HG02885 (cell line): ENCODE results near the gene EXOSC1.
"Not testable (repeated sequence)": the region's sequence is repeated elsewhere in the genome, so short reads cannot be mapped to it uniquely, and the experiment has no call there.

Source experiments
- ATAC-seq: cut with Tn5 transposase; IDR thresholded peaks from one replicate; pipeline ENCODE4 v1.9.1; 2021; ENCODE audit warnings: mild to moderate bottlenecking; ENCODE audit not compliant: unreplicated experiment, poor library complexity

Gene EXOSC1, protein sequence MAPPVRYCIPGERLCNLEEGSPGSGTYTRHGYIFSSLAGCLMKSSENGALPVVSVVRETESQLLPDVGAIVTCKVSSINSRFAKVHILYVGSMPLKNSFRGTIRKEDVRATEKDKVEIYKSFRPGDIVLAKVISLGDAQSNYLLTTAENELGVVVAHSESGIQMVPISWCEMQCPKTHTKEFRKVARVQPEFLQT

DNA sequence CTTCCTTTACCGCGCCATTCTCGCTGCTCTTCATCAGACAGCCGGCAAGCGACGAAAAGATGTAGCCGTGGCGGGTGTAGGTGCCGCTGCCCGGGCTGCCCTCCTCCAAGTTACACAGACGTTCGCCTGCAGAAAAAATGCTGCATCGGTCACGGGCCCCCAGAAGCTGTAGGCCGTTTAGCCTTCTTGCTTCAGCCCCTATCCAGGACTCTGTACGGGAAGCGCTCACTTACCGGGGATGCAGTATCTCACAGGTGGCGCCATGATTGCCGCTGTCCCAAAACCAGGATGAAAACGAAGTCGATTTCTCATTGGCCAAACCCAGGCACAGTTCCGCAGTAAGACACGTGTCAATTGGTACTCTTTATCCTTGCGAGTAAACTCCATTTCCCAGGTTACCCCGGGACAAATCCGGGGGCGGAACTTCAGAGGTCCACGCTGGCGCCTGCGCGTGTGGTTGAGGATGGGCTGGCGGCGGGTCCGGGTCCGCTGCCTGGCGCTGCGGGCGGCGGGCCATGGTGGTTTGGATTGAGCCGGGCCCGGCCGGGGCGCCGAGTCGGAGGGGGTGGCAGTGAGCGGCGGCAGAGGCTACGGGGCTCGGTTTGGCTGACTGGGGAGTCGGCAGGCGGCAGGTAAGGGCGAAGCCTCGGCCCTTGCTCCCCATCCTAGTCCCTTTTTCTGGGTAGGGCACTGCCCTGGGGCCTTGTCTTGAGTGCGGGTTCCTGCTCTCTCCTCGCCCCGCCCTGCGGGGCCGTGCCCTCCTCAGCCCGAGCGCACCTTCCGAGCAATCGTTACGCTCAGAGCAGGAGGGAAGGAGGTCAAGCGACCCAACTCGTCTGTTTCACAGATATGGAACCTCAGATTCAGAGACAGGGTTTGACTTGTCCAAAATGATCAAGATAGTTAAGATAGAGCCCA, at the start of gene EXOSC1, which contains the start of gene ZDHHC16:
Gene EXOSC1, minus strand, starts transcription at position 285 of the 918 bp plus-strand sequence. Its CDS starts 21 bp downstream, at position 264.
Gene ZDHHC16, plus strand, starts transcription at position 454 of the 918 bp plus-strand sequence. CDS start 5,501 bp downstream, outside the sequence.
- ATAC-seq: peak; percentile 95

DNA sequence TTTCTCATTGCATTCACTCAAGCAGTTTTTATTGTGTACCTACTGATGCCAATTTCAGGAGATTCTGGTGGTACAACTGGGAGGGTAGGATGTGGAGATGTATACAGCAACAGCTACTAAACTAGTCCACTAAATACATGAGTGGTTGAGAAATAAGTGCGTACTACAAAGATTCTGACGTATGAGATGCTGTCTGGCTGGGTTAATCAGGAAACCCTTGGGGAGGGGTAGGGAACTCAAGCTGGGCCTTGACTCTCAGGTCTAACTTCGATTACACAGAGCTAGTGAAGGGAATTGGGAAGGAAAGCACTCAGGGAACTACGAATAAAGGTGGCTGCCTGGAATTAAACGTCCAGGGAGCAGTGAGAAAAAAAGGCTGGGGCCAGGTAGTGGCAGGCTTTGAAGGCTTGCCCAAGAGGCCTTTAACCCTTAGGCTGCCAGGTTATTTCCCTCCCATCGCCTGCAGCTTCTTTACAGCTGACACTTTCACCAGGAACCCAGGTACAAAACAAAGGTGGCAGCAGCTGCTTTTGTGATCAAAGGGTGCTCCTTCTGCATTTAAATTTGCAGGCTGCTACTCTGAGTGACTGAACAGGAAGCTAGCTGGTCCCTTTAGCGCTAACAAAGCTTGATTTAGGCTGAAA, 49.2 kb upstream of the EXOSC1 start:
- ATAC-seq: no peak

DNA sequence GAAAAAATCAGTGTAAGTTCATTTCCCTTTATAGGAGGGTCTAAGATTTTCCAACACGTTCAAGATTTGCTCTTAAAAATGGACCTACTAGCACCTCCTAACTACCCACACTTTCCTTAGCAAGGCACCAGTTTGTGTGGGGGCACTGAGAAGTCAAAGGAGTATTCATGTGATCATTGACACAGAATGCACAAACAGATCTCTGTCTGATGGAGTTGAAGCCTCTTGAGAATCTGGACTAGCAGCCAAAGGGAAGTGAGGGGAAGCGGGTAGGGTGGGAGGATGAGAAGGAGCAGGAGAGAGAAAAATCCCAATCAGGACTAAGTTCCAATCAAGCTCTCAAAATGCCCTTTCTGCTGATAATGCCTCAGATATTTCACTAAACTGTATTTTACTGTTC, 48.3 kb upstream of the EXOSC1 start:
- no peak for ATAC-seq

DNA sequence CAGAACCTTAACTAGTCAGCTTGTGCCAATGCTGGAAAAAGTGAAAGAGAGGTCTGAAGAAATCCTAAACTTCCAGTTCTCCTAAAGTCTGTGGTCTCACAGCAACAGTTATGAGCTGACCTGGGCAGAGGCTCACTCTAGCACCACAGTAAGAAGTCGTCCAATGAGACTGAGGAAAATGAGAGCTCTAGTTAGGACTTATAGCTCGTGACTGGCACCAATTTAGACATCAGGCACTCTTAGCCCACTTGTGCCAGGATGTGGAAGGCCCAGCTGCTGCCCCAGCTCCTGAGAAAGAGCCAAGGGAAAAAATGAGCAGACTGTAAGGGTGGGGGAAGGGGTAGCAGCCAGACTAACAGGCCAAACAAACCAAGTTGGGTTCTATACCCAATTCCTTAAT, 44.8 kb upstream of the EXOSC1 start:
- no peak for ATAC-seq

DNA sequence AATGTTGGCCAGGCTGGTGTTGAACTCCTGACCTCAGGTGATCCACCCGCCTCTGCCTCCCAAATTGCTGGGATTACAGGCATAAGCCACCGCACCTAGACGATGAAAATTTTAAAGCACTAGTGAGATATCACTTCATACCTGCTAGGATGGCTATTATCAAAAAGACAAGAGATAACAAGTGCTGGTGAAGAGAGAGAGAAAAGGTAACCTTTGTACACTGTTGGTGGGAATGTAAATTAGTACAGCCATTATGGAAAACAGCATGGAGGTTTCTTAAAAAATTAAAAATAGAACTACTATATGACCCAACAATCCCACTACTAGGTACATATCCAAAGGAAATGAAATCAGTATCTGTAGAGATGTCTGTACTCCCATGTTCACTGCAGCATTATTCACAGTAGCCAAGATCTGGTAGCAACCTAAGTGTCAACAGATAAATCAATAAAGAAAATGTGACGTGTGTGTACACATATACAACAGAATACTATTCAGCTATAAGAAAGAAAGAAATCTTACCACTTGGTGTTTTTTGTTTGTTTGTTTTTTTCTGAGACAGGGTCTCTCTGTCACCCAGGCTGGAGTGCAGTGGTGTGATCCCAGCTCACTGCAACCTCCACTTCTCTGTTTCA, 40.0 kb upstream of the EXOSC1 start:
- no peak for ATAC-seq

DNA sequence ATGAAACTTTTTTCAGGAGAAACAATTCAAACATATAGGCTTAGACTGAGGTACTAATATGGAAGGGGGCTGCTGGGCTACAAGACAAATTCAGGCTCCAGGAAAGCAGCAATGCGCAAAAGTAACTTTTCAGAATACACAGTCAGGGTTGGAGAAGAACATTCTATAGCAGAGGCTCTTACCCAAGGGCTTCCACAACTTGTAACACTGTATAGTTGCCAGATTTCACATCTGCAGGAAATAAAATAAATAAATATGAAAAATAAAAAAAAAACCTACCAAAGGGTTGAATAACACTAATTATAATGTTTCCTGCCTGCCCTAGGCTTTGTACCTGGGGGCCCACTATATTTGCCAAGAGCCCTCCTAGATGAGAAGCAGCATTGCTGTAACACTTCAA, 38.1 kb upstream of the EXOSC1 start:
- ATAC-seq: no peak

DNA sequence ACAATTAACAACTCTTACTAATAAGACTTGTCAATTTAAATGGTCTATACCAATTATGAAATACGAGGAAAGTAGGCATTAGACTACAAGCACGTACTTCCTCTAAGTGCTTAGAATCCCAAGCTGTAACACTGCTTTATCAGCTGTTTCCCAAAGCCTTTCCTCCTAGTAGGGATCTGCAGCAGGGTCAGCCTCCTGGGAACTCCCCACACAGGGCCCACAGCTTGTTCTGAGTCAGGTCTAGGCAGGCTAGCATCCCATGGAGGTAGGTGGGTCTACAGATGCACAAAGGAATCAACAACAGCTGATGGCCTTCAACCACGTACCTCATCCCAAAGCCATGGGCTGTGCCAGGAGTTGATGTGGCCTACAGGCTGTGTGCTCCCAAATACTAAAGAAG, 37.7 kb upstream of the EXOSC1 start:
- no peak for ATAC-seq

DNA sequence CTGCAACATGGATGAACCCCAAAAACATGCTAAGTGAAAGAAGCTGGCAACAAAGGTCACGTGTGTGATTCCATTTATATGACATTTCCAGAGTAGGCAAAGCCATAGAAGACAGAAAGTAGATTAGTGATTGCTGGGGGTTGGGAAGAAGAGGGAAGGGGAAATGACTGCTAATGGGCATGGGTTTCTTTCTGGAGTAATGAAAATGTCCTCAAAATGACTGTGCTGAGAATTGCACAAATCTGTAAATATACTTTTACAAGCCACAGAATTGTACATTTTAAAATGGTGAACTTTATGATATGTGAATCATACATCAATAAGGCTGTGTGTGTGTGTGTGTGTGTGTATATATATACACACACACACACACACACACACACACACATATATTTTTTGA, 36.6 kb upstream of the EXOSC1 start:
- no peak for ATAC-seq

DNA sequence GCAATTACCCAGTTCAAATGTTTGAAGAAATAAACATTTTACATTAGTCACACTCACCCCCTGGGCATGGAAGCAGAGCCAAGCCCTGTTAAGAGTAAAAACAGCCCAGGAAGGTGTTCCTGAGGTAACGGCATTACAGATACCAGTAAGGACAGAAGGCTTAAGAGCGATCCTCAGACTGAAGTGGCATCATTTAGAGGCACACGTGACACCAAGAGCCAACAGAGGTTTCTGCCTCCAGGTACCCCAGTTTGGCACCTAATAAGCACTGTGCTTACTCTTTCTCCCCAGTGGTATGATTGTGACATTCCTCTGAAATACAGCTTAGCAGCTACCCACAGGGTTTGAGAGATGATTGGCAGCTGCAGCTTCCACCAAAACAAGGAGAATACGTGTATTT, 35.3 kb upstream of the EXOSC1 start:
- no peak for ATAC-seq

DNA sequence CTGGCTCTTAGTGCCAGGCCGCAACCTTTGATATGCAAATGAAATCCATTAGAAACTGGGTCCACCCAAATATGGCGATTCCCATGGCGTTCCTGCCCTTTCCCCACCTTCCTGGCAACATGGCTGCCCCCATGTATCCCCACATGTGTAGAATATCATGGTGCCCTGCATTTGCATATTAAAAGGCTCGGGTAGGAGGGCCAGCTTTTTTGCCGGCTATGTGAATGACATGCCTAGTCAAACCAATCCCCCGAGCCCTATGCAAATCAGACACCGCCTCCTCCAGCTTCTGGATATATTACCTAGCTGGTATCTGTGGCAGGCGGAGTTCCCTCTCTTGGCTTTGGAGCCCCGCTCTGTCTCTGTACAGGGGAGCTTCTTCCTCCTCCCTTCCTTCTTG, 34.1 kb upstream of the EXOSC1 start:
- no peak for ATAC-seq

DNA sequence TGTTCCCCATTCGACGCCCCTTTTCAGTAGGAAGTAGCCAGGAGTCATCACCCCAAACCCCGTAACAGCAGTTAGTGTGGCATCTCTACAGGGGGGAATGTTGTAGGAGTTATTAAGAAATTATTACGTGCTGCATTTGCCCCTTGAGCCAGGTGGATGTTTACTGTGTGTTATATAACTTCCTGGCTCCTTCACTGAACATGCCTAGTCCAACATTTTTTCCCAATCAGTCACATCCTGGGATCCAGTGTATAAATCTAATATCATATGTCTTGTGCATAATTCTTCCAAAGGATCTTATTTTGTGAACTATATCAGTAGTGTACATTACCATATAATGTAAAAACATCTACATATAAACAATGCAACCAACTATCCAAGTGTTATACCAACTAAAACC, 33.6 kb upstream of the EXOSC1 start:
- not testable (repeated sequence) for ATAC-seq

DNA sequence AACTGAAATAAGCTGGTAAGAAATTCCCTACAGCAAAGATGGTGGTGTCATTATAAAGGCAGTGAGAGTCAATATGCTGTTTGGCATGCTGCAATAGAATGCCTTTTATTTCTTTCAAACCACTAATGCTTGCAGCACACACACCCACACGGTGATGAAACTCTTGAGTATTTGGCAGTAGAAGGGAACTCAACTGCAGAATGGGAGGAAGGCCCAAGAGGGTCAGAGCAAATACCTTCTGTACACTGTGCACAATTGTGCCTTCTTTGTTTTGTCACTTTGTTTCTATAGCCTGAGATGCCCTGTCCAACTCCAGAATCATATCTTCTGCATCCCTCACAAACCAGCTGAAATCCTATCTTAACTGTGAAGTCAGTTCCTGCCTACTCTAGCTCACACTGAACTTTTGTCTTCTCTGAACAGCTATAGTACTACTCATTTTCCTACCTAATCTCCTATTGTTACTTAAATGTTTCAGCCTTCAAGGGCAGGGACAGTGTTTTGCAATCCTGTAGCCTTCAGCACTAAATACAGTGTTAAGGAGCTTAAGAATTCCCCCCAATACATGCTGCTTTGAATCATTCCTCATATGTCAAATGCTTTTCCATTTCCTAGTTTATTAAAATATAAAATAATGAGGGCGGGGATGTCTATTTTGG, 30.3 kb upstream of the EXOSC1 start:
- no peak for ATAC-seq

DNA sequence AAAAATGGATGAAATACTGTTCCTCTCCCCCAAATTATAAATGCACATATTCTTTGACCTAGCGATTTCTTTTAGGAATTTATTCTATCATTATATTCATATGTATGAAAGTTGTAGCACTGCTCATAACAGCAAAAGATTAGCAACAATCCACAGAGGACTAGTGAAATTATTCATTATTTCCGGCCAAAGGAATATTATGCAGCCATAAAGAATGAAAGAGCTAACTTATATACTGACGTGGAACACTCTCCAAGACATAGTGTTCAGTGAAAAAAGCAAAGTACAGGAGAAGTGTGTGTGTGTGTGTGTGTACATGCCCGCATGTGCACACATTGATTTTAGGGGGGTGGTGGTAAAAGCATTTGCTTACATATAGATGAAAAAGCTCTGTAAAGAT, 29.1 kb upstream of the EXOSC1 start:
- ATAC-seq: no peak

DNA sequence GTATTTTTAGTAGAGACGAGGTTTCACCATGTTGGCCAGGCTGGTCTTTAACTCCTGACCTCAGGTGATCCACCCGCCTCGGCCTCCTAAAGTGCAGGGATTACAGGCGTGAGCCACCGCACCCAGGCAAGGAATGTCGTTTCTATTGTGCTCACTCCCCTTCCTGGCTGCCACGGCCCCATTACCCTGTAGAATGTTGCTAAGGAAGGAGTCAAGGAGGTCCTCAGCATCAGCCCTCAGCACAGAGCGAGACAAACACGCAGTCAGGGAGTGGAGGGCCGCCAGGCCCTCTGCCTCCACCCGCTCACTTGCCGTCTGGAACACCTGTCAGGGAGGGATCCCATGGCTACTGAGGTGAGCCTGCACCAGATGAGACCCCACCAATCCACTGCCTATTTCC, 23.0 kb upstream of the EXOSC1 start:
- not testable (repeated sequence) for ATAC-seq

DNA sequence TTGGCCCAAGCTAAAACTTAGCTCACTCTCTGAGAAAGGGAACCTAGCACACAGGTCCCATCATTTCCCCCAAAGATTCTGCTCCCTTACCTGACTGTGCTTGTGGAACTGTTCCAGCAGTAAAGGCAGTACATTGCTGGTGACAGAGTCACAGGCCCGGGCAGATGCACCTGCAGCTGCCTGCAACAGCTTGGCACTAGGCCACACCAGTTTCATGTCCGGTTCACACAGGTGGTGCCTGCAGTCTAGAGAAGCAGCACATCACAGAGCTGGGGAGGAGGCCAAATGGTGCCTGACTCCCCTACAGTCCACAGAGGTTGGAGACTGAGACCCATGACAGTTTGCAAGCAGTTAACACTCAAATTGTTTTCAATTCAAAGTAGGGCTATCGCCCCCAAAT, 22.4 kb upstream of the EXOSC1 start:
- peak; percentile 54 for ATAC-seq

DNA sequence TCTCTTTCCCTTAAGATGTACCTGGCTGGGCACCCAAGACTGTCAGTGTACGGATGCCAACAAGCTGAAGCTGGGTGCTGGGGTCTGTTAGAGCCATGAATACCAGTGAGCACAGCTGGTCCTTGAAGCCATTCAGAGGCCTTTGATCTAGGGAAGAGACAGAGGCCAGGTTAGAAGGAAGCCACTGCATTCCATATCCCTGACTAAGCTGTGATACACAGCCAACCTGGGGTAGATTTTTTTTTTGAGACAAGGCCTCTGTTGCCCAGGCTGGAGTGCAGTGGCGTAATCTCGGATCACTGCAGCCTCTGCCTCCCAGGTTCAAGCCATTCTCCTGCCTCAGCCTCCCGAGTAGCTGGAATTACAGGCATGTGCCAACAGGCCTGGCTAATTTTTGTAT, 20.9 kb upstream of the EXOSC1 start:
- no peak for ATAC-seq

DNA sequence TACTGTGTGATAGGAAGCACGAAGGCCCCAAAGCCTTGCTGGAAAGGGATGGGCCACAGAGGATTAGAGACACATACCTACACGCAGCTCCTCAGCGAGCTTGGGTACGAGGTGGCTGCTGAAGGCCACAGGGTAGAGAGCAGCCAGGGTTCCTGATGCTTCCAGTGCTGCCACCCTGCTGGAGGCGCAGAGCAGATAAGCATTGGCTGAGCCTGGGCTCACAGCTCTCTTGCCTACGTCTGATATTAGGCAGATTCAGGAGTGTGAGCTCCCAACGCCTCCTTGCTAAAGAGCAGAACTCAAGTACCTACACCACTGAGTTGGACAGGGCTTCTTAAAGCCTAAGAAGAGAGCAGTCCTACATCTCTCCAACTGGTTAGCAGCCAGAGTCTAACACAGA, 20.2 kb upstream of the EXOSC1 start:
- ATAC-seq: no peak

DNA sequence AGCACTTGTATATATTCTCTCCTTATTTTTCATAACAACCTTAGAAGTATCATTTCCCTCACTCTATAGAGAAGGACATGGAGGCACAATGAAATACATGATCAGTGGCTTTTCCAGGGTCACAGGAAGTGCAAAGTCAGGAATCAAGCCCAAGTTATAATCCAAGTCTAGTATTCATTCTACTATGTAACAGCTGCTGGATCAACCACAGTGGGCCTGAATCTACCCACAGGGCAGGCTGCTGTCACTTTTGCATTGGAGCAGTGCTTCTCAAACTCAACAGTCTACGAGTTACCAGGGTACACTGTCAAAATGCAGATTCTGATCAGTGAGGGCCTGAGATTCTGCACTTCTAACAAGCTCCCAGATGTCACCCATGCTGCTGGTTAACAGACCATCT, 18.4 kb upstream of the EXOSC1 start:
- no peak for ATAC-seq

DNA sequence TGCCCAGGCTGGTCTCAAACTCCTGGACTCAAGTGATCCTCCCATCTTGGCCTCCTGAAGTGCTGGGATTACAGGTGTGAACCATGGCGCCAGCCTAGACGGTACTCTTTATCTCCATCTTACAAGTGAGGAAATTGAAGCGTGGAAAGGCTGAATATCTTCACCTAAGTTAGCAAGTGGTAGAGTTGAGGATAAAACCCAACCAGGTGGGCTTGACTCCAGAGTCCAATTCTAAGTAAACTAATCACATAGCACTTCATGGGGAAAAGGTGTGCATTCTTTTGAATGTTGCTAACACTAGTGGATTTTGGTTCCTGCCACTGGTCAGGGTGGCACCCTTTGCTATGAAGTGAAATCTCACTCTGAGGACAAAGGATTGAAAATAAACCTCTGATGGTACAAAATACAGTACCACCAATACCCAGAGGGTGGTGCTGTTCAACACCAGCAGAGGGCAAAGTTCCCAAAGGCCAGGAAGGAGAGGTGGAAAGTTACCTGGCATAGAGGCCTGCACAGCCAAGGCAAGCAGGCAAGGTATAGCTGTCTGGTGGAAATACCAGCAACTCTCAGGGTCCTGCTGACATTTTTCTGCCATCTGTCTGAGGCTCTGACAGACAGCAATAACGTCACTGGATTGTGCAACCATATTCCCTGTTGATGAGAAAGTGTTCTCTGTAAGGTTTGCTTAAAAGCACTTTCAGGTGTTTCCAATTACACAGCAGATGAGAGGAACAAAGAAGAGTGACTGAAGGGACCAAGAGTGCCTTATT, 17.7 kb upstream of the EXOSC1 start:
- ATAC-seq: no peak
